Measurements from ENCODE around the gene CREB1.
"Not testable (repeated sequence)": the region's sequence is repeated elsewhere in the genome, so short reads cannot be mapped to it uniquely, and the experiment has no call there.

Gene CREB1

GRCh38 chr2:207529330-207530159 is at the start of gene CREB1:
Gene CREB1, plus strand, starts transcription at chr2:207529962. Its CDS starts 25,674 bp downstream, at chr2:207555636.
- peak; percentile 99 for DNase-seq (ENCODE audit: low read depth)

GRCh38 chr2:207480521-207481040 is 49.2 kb upstream of the CREB1 start:
- no peak for DNase-seq (ENCODE audit: low read depth)

DNA sequence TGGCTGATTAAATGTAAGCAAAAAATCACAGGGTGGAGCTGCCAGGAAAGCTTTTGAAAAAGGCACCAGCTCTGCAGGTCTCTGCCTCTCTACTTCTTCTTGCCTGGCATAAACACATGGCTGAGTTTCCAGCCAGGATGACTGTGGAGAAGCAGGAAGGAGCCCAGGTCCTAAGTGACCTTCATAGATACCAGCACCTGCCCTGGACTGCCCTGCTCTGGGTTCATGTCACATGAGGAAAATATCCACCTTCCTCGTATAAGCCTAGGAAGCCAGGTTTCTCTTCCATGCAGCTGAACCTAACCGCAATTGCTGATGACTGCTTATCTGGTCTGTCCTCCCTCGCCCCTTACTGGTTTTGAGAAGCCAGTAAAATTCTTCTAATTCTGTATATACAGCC is 47.8 kb upstream of the CREB1 start:
- DNase-seq (ENCODE audit: low read depth), result no peak

DNA sequence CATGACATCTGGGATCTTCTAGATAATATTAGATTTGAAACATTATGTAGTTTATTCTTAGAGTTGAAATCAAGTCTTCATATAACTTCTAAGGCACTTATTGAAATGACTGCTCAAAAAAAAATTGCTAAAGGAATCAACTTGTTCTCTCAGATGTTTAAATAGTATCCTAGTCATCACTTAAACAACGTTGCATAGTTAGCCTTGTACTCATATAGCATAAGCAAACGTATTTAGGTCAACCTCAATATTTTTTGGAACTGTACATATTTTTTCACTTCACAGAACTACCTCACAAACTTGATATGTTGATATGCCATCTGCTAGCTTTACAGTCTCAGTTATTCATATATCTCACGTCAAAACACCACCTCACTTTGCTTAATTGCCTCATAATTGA is 47.1 kb upstream of the CREB1 start:
- no peak for DNase-seq (ENCODE audit: low read depth)

DNA sequence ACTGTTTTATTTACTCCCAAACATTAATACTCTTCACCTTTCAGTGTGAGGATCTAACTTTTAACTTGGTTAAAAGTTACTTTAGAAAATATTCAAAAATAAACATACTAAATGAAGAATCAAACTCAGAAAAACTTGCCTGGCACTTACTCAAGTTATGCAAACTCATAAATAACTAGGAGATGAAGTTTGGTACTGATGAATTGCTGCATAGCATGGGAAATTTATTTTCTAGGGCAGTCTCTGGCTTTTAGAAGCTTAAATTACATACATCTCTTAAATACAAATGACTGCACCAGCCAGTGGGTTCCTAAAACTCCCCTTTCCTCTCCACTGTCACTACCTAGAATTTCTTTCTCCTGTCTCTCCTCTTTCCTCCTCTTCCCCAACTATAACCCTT is 46.7 kb upstream of the CREB1 start:
- no peak for DNase-seq (ENCODE audit: low read depth)

DNA sequence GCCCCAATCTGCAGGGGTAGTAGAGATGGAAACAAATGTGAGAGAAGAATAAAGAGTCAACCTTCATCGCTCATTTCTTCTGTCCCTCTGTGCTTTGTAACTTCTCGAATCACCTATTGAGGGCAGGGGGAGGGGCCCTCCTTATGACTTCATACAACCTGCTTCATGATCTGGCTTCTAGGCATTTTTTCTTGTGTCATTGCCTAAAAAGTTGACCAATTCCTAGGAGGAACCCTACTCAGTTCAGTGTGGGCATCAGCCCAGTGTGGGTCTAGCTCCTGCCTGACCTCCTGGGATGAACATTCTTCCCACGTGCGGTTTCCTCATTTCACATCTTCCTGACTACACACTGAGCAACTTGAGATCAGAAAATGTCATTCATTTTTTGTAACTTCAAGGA is 46.3 kb upstream of the CREB1 start:
- DNase-seq (ENCODE audit: low read depth), result no peak

DNA sequence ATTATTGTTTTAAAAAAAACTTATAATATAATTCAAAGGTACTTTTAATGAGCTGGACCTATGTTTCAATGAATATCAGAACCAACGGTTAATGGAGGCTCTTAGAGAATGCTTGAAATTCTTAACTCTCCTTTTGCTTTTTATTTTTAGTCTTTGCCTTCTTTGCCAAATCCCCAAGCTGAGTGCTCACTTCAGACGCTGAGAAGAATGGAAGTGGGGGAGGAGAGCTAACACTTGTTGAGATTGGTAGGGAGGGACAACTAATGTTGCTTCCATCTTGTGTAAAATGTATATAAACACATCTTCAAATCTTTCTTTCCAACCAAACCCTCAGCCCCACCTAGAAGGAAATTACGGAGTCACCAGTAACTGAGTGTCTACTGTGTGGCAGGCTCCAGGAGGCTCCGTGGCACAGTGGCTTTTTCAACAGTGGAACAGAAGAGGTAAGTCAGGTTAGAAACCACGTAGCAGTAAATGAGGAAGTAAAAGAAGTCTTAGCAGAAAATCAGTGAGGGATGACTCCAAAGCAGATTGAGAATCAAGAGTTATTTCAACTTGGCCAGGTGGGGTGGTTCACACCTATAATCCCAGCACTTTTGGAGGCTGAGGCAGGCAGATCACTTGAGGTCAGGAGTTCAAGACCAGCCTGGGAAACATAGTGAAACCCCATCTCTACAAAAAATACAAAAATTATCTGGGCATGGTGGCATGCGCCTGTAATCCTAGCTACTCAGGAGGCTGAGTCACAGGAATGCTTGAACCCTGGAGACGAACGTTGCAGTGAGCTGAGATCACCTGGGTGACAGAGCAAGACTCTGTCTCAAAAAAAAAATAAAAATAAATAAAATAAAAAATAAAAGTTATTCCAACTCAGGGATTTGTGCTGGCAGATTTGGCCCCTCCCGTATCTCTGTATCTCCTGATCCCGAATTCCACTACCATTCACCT is 45.0 kb upstream of the CREB1 start:
- DNase-seq (ENCODE audit: low read depth), result no peak

DNA sequence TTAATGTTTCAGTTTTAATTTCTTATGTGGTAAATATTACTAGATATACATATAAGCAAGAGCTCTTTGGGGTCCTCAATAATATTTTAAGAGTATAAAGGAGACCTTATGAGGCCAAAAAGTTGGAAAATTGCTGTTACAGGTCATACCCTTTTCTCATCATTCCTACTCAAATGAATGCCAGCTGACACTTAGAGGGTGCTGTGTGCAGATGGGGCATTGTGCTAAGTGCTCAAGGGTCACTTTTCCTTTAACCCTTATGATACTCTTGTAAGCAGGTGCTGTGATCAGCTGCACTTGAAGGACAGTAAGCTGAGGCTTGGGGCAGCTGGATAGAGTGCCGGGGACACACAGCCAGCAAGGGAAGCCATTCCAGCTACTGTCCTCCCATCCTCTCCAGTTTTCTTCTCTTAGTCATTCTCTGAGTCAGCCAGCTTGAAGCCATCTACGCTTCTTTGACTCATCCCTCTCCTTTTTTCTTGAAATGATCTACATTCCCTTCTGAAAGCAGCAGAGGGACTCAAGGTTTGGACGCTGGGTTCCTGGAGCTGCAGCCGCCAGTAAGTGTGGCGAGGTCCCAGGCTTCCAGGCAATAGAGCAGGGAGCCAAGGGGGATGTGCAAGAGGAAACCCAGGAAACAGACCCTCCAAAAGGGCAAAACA is 42.0 kb upstream of the CREB1 start:
- DNase-seq (ENCODE audit: low read depth), result no peak

- no peak for DNase-seq (ENCODE audit: low read depth)
These were observed 40.5 kb upstream of the CREB1 start for GRCh38 chr2:207489251-207489650.

DNA sequence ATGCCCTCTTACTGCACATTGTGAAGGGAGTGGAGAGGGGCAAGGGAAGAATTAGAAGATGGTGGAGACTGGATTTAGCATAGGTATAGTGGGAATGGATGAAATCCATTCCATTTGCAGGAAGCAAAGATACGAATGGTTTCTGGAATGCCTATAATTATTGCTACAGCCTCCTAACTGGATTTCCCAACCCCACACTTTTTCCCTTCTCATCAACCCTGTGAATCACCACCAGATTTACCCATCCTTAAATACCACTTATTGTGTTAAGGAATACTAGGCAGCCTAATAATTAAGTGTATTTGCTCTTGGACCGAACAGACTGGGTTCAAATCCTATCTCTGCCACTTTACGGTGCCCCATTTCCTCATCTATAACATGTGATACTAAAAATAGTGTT is 39.3 kb upstream of the CREB1 start:
- no peak for DNase-seq (ENCODE audit: low read depth)

- DNase-seq (ENCODE audit: low read depth), result no peak
These were observed 38.7 kb upstream of the CREB1 start for GRCh38 chr2:207491086-207491485.

GRCh38 chr2:207491956-207492355 is 37.8 kb upstream of the CREB1 start:
- DNase-seq (ENCODE audit: low read depth), result no peak

- no peak for DNase-seq (ENCODE audit: low read depth)
These were observed 37.3 kb upstream of the CREB1 start for GRCh38 chr2:207492461-207492860.

GRCh38 chr2:207494137-207494536 is 35.6 kb upstream of the CREB1 start:
- DNase-seq (ENCODE audit: low read depth), result no peak

- DNase-seq (ENCODE audit: low read depth), result not testable (repeated sequence)
These were observed 32.8 kb upstream of the CREB1 start for GRCh38 chr2:207496936-207497335.

- DNase-seq (ENCODE audit: low read depth), result no peak
These were observed 32.2 kb upstream of the CREB1 start for GRCh38 chr2:207497596-207497995.

DNA sequence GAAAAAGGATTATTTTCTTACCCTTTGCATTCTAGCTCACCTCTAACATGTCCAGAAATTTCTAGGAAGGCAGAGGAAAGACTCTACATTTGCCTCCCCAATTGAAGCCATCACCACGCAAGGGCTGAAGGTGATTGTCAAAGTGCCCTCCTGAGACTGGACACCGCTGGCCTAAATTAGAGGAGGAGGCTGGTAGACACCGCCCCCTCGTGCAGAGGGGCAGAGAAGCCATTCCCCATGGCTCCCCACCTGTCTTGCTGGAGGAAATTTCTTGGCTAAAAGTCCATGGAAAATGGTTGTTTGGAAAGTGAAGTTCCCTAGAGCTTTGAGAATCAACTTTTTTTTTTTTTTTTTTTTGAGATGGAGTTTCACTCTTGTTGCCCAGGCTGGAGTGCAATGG is 31.3 kb upstream of the CREB1 start:
- no peak for DNase-seq (ENCODE audit: low read depth)

GRCh38 chr2:207499114-207499513 is 30.6 kb upstream of the CREB1 start:
- no peak for DNase-seq (ENCODE audit: low read depth)

DNA sequence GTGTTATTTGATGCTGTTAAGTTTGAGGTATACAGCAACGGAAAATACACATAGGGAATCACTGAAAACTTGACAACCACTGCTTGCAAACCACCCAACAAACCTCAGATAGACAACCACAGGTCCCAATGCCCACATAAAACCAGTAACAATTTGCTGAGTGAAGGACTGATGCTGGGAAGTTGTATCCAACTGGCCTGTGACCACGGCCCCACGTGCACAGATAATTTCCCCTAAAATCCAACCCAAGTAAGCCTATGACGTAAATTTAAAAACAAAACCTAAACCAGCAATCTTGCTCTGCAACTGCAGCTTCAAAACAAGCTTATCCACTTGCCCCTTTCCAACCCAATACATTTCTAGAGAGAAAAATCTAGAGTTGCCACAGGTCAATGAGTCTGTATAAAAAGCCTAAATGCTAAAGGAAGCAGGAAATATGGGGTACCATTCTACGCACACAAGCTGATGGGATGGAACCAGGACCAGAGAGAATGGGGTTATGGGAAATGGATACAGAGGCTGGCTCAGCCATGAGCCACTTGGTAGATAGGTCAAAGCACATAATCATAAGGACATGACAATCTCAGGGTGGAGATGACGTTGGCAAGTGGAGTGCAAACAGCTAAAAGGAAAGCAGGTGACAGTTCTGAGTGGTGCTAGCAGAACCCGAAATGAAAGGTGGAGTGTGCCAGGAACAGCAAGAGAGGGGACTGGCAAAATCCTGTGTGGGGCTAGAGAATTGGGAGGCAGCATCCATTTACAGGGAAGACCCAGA is 27.8 kb upstream of the CREB1 start:
- DNase-seq (ENCODE audit: low read depth), result no peak

GRCh38 chr2:207502577-207503198 is 27.1 kb upstream of the CREB1 start:
- no peak for DNase-seq (ENCODE audit: low read depth)

- no peak for DNase-seq (ENCODE audit: low read depth)
These were observed 26.5 kb upstream of the CREB1 start for GRCh38 chr2:207503234-207503633.

All from stimulated activated CD8-positive, alpha-beta memory T cell treated with anti-CD3 and anti-CD28 coated beads, Interleukin-15, amount 100 ng/mL, for 24 hours (primary cell).